Ovary (tissue), 9 donors: ENCODE results near the gene PRKG1. TPM values are rescaled to one million over a fixed set of nuclear protein-coding genes. Genes with fewer than 3 reads are reported as not detected.

Experiments used
- DNase-seq, 5 donors: peaks; one replicate each; pipeline ENCODE4 v3.0.0-alpha.2; 2019 to 2020
- H3K27ac ChIP-seq, 2 donors: fragments of 200-600 bp; one replicate each; pipeline versions ENCODE4 v1.5.1 to v1.8.0; 2019 to 2022
- H3K27me3 ChIP-seq: fragments of 200-600 bp; one replicate; pipeline ENCODE4 v1.8.0; 2022
- H3K36me3 ChIP-seq: fragments of 200-600 bp; sonication (generic); one replicate; pipeline ENCODE4 v1.5.1; 2019
- H3K4me1 ChIP-seq: one replicate; pipeline ENCODE4 v1.8.1; 2013; ENCODE audit warnings: mild to moderate bottlenecking, moderate library complexity; ENCODE audit not compliant: insufficient read depth
- H3K4me3 ChIP-seq: fragments of 200-600 bp; sonication (generic); one replicate; pipeline ENCODE4 v1.5.1; 2017
- H3K9me3 ChIP-seq, 2 donors: fragments of 200-600 bp in 1 of 2; sonication (generic) in 1 of 2; one replicate each; pipeline versions ENCODE4 v1.5.1 to v1.8.1; 2013 to 2019; ENCODE audit warnings: mild to moderate bottlenecking in 1 of 2, moderate library complexity in 1 of 2
- CTCF ChIP-seq, 3 donors: fragments of 450-650 bp in 2 of 3; fragments of 200-600 bp in 1 of 3; IDR thresholded peaks; one replicate each; pipeline versions ENCODE4 v1.5.1 to v1.8.0; 2016 to 2022; ENCODE audit warnings: antibody characterized with exemption in 3 of 3, mild to moderate bottlenecking in 1 of 3
- EP300 ChIP-seq: sonication (generic); formaldehyde crosslinking; IDR thresholded peaks from one replicate; pipeline ENCODE4 v1.6.1; 2017; ENCODE audit warnings: antibody characterized with exemption
- POLR2A ChIP-seq: fragments of 450-650 bp; IDR thresholded peaks from one replicate; pipeline ENCODE4 v1.6.1; 2017; ENCODE audit warnings: antibody characterized with exemption, mild to moderate bottlenecking, moderate library complexity
- WGBS, 3 donors: extraction: QIAGEN DNeasy Blood & Tissue Kit in 1 of 3; methylation state at CpG; one replicate each; pipeline versions ENCODE4 v1.1.5 to v1.1.7; 2013 to 2017; 5-methylcytosine and 5-hydroxymethylcytosine counted together
- intact Hi-C, 4 donors: fragments of 100-400 bp; cut with DNase I; formaldehyde crosslinking; loops; one replicate each; pipeline versions ENCODE4 v1.11.0 to v1.15.1; 2022 to 2023
- polyA plus RNA-seq, 2 donors: library from polyadenylated mRNA; stranded (reverse); fragments of 200-250 nt in 1 of 2; fragments of 350-450 nt in 1 of 2; fragmentation: Illumina TruSeq in 1 of 2; extraction: RNeasy Lipid Tissue Mini Kit (QIAGEN cat#74804) in 1 of 2; gene quantifications; one replicate each; pipeline ENCODE4 v1.2.3, GENCODE V29; 2013 to 2014
- total RNA-seq, 7 donors: library from RNA; depleted of rRNA in 2 of 7; stranded (reverse); fragments of >200 nt in 2 of 7; fragmentation: NEBNext Ultra II Directional in 3 of 7; extraction: Animal tissue kit (Norgen Biotek cat#: 25700) in 3 of 7; gene quantifications; one replicate each; pipeline versions ENCODE4 v1.1.0 to v1.2.4, GENCODE V29; 2016 to 2023
- donor health status: DM: no; HTN: no; CAD: no; lungs with moderate emphysema.
- donor health status: DM: no; HTN: no; CAD: no.
- donor health status: Bipolar disorder and iron deficiency.
- donor health status: DM: yes; HTN: yes; CAD: no.
- donor health status: DM: no; HTN: no; CAD: no.
- donor health status: DM: yes; HTN: yes; CAD: no.

PRKG1 gene
- total and polyA plus RNA-seq, 9 donors, result 2.8 to 21.1 (median 15.7) TPM

GRCh38 chr10:51965451-51965850 is 891.2 kb downstream of the PRKG1 start:
- Histone ChIP-seq H3K4me3 (no peak overlapping the region), H3K27me3 (no peaks in the 10 kb centered on the region), H3K4me1 (no peaks in the 10 kb centered on the region), H3K27ac (no peak overlapping the region), H3K36me3 (no peaks in the 10 kb centered on the region), H3K9me3 (no peaks in the 10 kb centered on the region)
- TF ChIP-seq CTCF (IDR thresholded peaks at IDR 0.05) (no peak), EP300 (no peak), POLR2A (no peak)
- DNase-seq, result no peak
- intact Hi-C loops, result no loop called here

GRCh38 chr10:51972733-51973346 is 898.6 kb downstream of the PRKG1 start:
- H3K4me3 ChIP-seq, result no peak overlapping the region
- H3K27ac ChIP-seq, result no peak overlapping the region
- intact Hi-C loops, result no loop called here
- 94 to 98% (median 96%) methylated on average over 3 of the region's 3 CpGs for WGBS, 3 donors
- TF ChIP-seq EP300 (no peak), CTCF (IDR thresholded peaks at IDR 0.05) (no peak), POLR2A (no peak)
- no peaks in the 10 kb centered on the region for H3K9me3 ChIP-seq
- DNase-seq, result no peak
- H3K27me3 ChIP-seq, result no peaks in the 10 kb centered on the region
- H3K36me3 ChIP-seq, result no peaks in the 10 kb centered on the region
- H3K4me1 ChIP-seq, result no peaks in the 10 kb centered on the region

- TF ChIP-seq CTCF (IDR thresholded peaks at IDR 0.05) (no peak), POLR2A (no peak), EP300 (no peak)
- intact Hi-C loops, result no loop called here
Measured at GRCh38 chr10:51980752-51981151, 906.5 kb downstream of the PRKG1 start.

GRCh38 chr10:51981731-51982130 is 907.4 kb downstream of the PRKG1 start:
- 42 to 53% (median 51%) methylated on average over 1 of the region's 1 CpG for WGBS, 3 donors
- intact Hi-C loops, result no loop called here

More at GRCh38 chr10:51980752-51981151, 906.5 kb downstream of the PRKG1 start:
- no peak overlapping the region for H3K27ac ChIP-seq
- no peaks in the 10 kb centered on the region for H3K36me3 ChIP-seq
- no peak for DNase-seq
- H3K9me3 ChIP-seq, result no peaks in the 10 kb centered on the region
- no peak overlapping the region for H3K4me3 ChIP-seq
- no peaks in the 10 kb centered on the region for H3K27me3 ChIP-seq
- H3K4me1 ChIP-seq, result no peaks in the 10 kb centered on the region

More at GRCh38 chr10:51981731-51982130, 907.4 kb downstream of the PRKG1 start:
- no peaks in the 10 kb centered on the region for H3K27me3 ChIP-seq
- TF ChIP-seq EP300 (no peak), CTCF (IDR thresholded peaks at IDR 0.05) (no peak), POLR2A (no peak)
- H3K4me1 ChIP-seq, result no peaks in the 10 kb centered on the region
- H3K27ac ChIP-seq, result no peak overlapping the region
- no peak for DNase-seq
- H3K36me3 ChIP-seq, result no peaks in the 10 kb centered on the region
- H3K4me3 ChIP-seq, result no peak overlapping the region
- H3K9me3 ChIP-seq, result no peaks in the 10 kb centered on the region
